Measurements from ENCODE around the gene MXD4.
"Not testable (repeated sequence)": the region's sequence is repeated elsewhere in the genome, so short reads cannot be mapped to it uniquely, and the experiment has no call there.

MXD4 gene

DNA sequence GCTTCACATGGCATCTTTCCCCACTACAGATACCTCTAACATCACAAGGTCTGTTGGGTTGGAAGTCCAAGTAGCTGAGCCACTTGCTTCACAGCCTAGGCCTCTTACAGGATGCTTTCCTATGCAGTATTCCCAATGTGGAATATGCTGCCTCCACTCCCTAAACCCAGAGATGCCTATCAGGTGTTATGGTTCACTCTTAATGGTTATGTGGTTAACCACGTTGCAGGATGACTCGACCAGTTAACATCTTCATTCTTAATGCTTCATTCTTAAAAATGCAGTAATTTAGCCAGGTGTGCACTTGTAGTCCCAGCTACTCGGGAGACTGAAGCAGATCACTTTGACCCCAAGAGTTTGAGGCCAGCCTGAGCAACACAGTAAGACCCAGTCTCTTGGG, 44.2 kb downstream of the MXD4 start:
- DNase-seq = no peak

DNA sequence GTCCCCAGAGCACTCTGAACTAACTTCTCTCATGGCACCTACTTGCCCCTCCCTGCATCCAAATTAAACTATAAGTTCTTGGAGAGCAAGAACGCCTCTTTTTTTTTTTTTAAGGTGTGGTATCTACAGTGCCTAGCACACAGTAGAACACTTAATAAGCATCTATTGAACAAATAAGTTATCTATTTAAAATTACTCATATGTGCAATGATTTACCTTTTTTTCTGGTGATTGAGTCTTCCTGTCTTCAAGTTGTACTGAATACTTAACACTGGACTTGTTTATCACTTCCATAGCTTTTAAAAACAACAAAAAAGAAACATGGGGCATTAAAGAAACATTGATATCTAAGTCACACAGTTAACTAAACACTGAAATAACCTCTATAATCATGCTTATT, 49.1 kb downstream of the MXD4 start:
- DNase-seq = no peak

DNA sequence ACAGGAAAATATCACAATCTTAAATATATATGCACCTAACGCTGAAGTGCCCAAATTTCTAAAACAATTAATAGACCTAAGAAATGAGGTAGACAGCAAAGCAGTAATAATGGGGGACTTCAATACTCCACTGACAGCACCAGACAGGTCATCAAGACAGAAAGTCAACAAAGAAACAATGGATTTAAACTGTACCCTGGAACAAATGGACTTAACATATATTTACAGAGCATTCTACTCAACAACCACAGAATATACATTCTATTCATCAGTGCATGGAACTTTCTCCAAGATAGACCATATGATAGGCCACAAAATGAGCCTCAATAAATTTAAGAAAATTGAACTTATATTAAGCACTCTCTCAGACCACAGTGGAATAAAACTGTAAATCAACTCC, 59.1 kb downstream of the MXD4 start:
- not testable (repeated sequence) for DNase-seq
